Uterus (tissue), 2 donors: ENCODE measurements around the gene PRRX2.

Experiments
- CTCF ChIP-seq, 4 experiments: fragments of 200-600 bp in 2 of 4; fragments of 450-650 bp in 2 of 4; sonication (generic) in 2 of 4; IDR thresholded peaks; one replicate each; pipeline ENCODE4 v1.5.1; 2016 to 2019; ENCODE audit warnings: antibody characterized with exemption in 4 of 4, mild to moderate bottlenecking in 2 of 4, moderate library complexity in 1 of 4
- POLR2A ChIP-seq, 2 donors: fragments of 450-650 bp; IDR thresholded peaks; one replicate each; pipeline ENCODE4 v1.6.1; 2016; ENCODE audit warnings: antibody characterized with exemption in 2 of 2, mild to moderate bottlenecking in 1 of 2, moderate library complexity in 1 of 2

- TF ChIP-seq CTCF (IDR thresholded peaks at IDR 0.05) = no peak
- no peak for TF ChIP-seq POLR2A (IDR thresholded peaks at IDR 0.05)
Observed at GRCh38 chr9:129708793-129709192, 43.3 kb downstream of the PRRX2 start.
